Progenitor cell of endocrine pancreas (in vitro differentiated cells): ENCODE results near the gene RAB38. TPM values are rescaled to one million over a fixed set of nuclear protein-coding genes. Genes with fewer than 3 reads are reported as not detected.

Source experiments
- DNase-seq: peaks from one replicate; pipeline ENCODE4 v3.0.0; 2021; ENCODE audit warnings: low spot score; ENCODE audit not compliant: unreplicated experiment
- H3K27ac Mint-ChIP-seq: 2 replicates; pipeline ENCODE4 v1.8.0; 2021; ENCODE audit warnings: mild to moderate bottlenecking, moderate library complexity, mixed read lengths
- H3K27me3 Mint-ChIP-seq: 2 replicates; pipeline ENCODE4 v1.8.0; 2021; ENCODE audit warnings: mixed read lengths
- H3K36me3 Mint-ChIP-seq: 2 replicates; pipeline ENCODE4 v1.8.0; 2022; ENCODE audit warnings: mixed read lengths; ENCODE audit not compliant: insufficient read depth
- H3K4me1 Mint-ChIP-seq: 2 replicates; pipeline ENCODE4 v1.8.0; 2021; ENCODE audit warnings: low read depth, mixed read lengths
- H3K4me3 Mint-ChIP-seq: 2 replicates; pipeline ENCODE4 v1.8.0; 2021; ENCODE audit warnings: low read depth, mild to moderate bottlenecking, moderate library complexity, mixed read lengths
- H3K9me3 Mint-ChIP-seq: 2 replicates; pipeline ENCODE4 v1.8.0; 2021; ENCODE audit warnings: low read depth, mixed read lengths
- CTCF ChIP-seq: fragments of 200-600 bp; sonication (generic); IDR thresholded peaks from one replicate; pipeline ENCODE4 v1.5.0; 2021; ENCODE audit warnings: antibody characterized with exemption, mild to moderate bottlenecking; ENCODE audit not compliant: unreplicated experiment
- total RNA-seq: library from RNA; stranded (reverse); gene quantifications from 2 replicates; pipeline ENCODE4 v1.2.1, GENCODE V29; 2021

Gene RAB38
- total RNA-seq, 1 donor from 2014 or later, result 15.6 TPM

DNA sequence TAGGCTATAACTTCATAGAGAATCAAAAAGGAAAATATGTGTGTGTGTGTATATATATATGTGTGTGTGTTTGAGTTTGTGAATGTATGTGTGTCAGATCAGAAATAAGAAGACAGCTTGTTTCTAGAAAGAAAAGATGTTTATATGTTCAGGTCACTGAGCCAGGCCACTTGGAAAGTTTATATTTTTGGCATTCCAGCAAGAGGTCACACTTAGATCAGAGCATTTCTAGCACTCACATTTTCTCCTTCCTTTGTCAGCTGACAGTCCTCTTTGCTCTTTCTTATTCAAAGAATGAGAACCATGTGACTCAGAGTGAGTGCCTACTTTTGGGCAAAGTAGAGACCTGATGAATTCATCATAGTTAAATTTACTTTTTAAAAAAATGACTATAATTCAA, 22.9 kb downstream of the RAB38 start:
- H3K4me3 Mint-ChIP-seq, result no peak overlapping the region
- DNase-seq, result no peak
- H3K36me3 Mint-ChIP-seq, result peaks cover 14% of the 10 kb centered on the region
- no peaks in the 10 kb centered on the region for H3K4me1 Mint-ChIP-seq
- H3K9me3 Mint-ChIP-seq, result peaks cover 17% of the 10 kb centered on the region
- no peak overlapping the region for H3K27ac Mint-ChIP-seq
- H3K27me3 Mint-ChIP-seq, result no peaks in the 10 kb centered on the region
- no peak for TF ChIP-seq CTCF

DNA sequence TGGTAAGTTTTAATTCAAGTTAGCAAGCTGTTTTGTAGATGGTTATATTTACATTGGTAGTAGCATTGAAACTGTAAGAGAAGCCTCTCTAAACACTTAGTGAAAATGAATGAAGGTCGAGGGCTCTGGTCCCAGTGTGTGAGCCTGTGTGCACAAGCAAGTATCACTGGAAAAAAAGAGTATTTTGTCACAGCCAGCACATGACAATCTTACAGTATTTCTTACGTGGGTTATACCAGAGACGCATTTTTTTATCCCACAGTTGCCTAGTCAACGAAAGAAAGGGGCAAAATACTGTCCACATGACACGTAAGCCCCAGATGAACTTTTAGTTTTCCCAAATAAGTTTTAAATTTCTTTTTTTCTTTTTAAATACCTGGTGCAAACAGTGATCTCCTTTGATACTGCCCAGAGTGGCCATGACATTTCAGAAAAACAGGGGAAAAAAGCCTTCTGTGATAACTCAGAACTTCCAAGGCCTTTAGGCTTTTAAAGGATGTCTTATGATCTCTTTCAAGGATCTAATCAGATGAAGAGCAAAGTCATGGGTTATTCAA, 23.5 kb downstream of the RAB38 start:
- H3K36me3 Mint-ChIP-seq, result peaks cover 18% of the 10 kb centered on the region
- no peak for TF ChIP-seq CTCF
- H3K9me3 Mint-ChIP-seq, result peaks cover 11% of the 10 kb centered on the region
- no peak for DNase-seq
- no peak overlapping the region for H3K27ac Mint-ChIP-seq
- peaks cover 3% of the 10 kb centered on the region for H3K4me1 Mint-ChIP-seq
- H3K4me3 Mint-ChIP-seq, result no peak overlapping the region
- H3K27me3 Mint-ChIP-seq, result no peaks in the 10 kb centered on the region

DNA sequence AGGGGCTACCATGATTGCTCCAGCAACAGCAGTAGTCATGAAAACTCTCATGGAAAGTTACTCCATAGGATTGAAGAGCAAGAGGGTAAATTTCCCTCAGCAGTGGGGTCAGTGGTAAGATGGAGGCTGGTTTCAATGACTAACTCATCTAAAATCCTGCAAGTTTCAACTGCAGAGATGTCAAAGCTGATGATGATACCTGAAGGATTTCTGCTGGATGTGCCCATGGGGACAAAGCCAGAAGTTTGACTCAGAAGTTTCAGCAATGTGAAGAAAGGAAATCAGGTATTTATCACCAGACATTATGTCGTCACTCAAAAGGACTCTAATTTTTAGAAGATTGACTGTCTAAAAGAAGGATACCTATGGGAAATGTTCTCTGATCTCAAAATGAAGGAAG, 29.1 kb downstream of the RAB38 start:
- no peaks in the 10 kb centered on the region for H3K9me3 Mint-ChIP-seq
- no peak overlapping the region for H3K4me3 Mint-ChIP-seq
- H3K27ac Mint-ChIP-seq, result no peak overlapping the region
- H3K27me3 Mint-ChIP-seq, result no peaks in the 10 kb centered on the region
- H3K4me1 Mint-ChIP-seq, result peaks cover 3% of the 10 kb centered on the region
- no peak for TF ChIP-seq CTCF
- no peak for DNase-seq
- H3K36me3 Mint-ChIP-seq, result peaks cover 22% of the 10 kb centered on the region

DNA sequence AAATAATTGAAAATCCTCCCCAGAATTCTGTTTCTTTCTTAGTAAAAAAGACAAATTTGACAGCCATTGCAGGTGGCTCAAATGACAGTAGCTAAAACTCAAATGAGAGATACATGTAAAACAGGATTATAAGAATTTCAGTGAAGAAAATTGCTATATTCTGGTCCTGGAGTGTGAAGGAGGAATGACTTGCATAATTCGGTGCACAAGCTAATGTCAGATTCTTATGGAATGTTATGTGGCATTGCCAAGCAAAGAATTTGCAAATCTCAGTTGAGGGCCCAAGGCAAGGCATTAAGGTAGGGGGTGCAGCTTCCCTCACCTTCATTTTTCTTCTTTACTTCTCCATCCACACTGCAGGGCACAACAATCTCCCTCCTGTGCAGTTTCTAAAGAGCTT, 35.4 kb downstream of the RAB38 start:
- no peak overlapping the region for H3K27ac Mint-ChIP-seq
- H3K4me1 Mint-ChIP-seq, result peaks cover 3% of the 10 kb centered on the region
- TF ChIP-seq CTCF, result no peak
- H3K27me3 Mint-ChIP-seq, result no peaks in the 10 kb centered on the region
- no peaks in the 10 kb centered on the region for H3K9me3 Mint-ChIP-seq
- peaks cover 6% of the 10 kb centered on the region for H3K36me3 Mint-ChIP-seq
- no peak overlapping the region for H3K4me3 Mint-ChIP-seq
- DNase-seq, result no peak

GRCh38 chr11:88131764-88132470, 43.3 kb downstream of the RAB38 start:
- DNase-seq, result no peak
- no peak for TF ChIP-seq CTCF
- peaks cover 1% of the 10 kb centered on the region for H3K36me3 Mint-ChIP-seq
- no peaks in the 10 kb centered on the region for H3K27me3 Mint-ChIP-seq
- H3K4me1 Mint-ChIP-seq, result peaks cover 3% of the 10 kb centered on the region
- no peak overlapping the region for H3K4me3 Mint-ChIP-seq
- H3K9me3 Mint-ChIP-seq, result no peaks in the 10 kb centered on the region
- H3K27ac Mint-ChIP-seq, result no peak overlapping the region
